ENCODE measurements around the gene PSG5. TPM values are rescaled to one million over a fixed set of nuclear protein-coding genes. Genes with fewer than 3 reads are reported as not detected.
"Not testable (repeated sequence)": the region's sequence is repeated elsewhere in the genome, so short reads cannot be mapped to it uniquely, and the experiment has no call there.

The PSG5 gene
- total RNA-seq, 2 donors from 2014 or later: 0.30 TPM; not detected in 1

GRCh38 chr19:43203611-43204010, 17.3 kb upstream of the PSG5 start:
- peaks cover 31% of the 10 kb centered on the region for H3K27me3 Mint-ChIP-seq
- not testable (repeated sequence) for H3K36me3 Mint-ChIP-seq (ENCODE audit: low read depth)

GRCh38 chr19:43201891-43202290, 15.6 kb upstream of the PSG5 start:
- not testable (repeated sequence) for H3K27ac Mint-ChIP-seq; H3K4me1 Mint-ChIP-seq; H3K36me3 Mint-ChIP-seq (ENCODE audit: low read depth); H3K9me3 ChIP-seq (ENCODE audit: control insufficient read depth, low read length, poor library complexity, severe bottlenecking); ATAC-seq; DNase-seq; H3K4me3 Mint-ChIP-seq
- peaks cover 33% of the 10 kb centered on the region for H3K27me3 Mint-ChIP-seq

More at GRCh38 chr19:43203611-43204010, 17.3 kb upstream of the PSG5 start:
- not testable (repeated sequence) for ATAC-seq; H3K27ac Mint-ChIP-seq; H3K9me3 ChIP-seq (ENCODE audit: control insufficient read depth, low read length, poor library complexity, severe bottlenecking); DNase-seq; H3K4me3 Mint-ChIP-seq; H3K4me1 Mint-ChIP-seq

GRCh38 chr19:43201337-43201801, 15.0 kb upstream of the PSG5 start:
- not testable (repeated sequence) for H3K36me3 Mint-ChIP-seq (ENCODE audit: low read depth); ATAC-seq

GRCh38 chr19:43198686-43199419, 12.5 kb upstream of the PSG5 start:
- not testable (repeated sequence) for H3K27ac Mint-ChIP-seq; H3K9me3 ChIP-seq (ENCODE audit: control insufficient read depth, low read length, poor library complexity, severe bottlenecking); H3K36me3 Mint-ChIP-seq (ENCODE audit: low read depth); H3K4me3 Mint-ChIP-seq; ATAC-seq; H3K4me1 Mint-ChIP-seq; DNase-seq
- H3K27me3 Mint-ChIP-seq: peaks cover 46% of the 10 kb centered on the region

More at GRCh38 chr19:43201337-43201801, 15.0 kb upstream of the PSG5 start:
- not testable (repeated sequence) for H3K4me1 Mint-ChIP-seq; H3K9me3 ChIP-seq (ENCODE audit: control insufficient read depth, low read length, poor library complexity, severe bottlenecking); DNase-seq; H3K4me3 Mint-ChIP-seq; H3K27ac Mint-ChIP-seq
- peaks cover 32% of the 10 kb centered on the region for H3K27me3 Mint-ChIP-seq

GRCh38 chr19:43197666-43198397, 11.5 kb upstream of the PSG5 start:
- not testable (repeated sequence) for H3K9me3 ChIP-seq (ENCODE audit: control insufficient read depth, low read length, poor library complexity, severe bottlenecking); H3K4me3 Mint-ChIP-seq; H3K27ac Mint-ChIP-seq; H3K36me3 Mint-ChIP-seq (ENCODE audit: low read depth); DNase-seq; ATAC-seq; H3K4me1 Mint-ChIP-seq
- H3K27me3 Mint-ChIP-seq: peaks cover 55% of the 10 kb centered on the region

GRCh38 chr19:43194397-43194796, 8.1 kb upstream of the PSG5 start:
- not testable (repeated sequence) for H3K27ac Mint-ChIP-seq; H3K9me3 ChIP-seq (ENCODE audit: control insufficient read depth, low read length, poor library complexity, severe bottlenecking); H3K36me3 Mint-ChIP-seq (ENCODE audit: low read depth); ATAC-seq; H3K4me1 Mint-ChIP-seq; H3K4me3 Mint-ChIP-seq; DNase-seq
- peaks cover 74% of the 10 kb centered on the region for H3K27me3 Mint-ChIP-seq

GRCh38 chr19:43192381-43193155, 6.2 kb upstream of the PSG5 start:
- H3K27me3 Mint-ChIP-seq: peaks cover 77% of the 10 kb centered on the region
- not testable (repeated sequence) for H3K9me3 ChIP-seq (ENCODE audit: control insufficient read depth, low read length, poor library complexity, severe bottlenecking); H3K4me1 Mint-ChIP-seq; H3K36me3 Mint-ChIP-seq (ENCODE audit: low read depth); DNase-seq; H3K27ac Mint-ChIP-seq; H3K4me3 Mint-ChIP-seq; ATAC-seq

- H3K27ac Mint-ChIP-seq; H3K4me3 Mint-ChIP-seq; H3K4me1 Mint-ChIP-seq; DNase-seq; H3K36me3 Mint-ChIP-seq (ENCODE audit: low read depth); H3K9me3 ChIP-seq (ENCODE audit: control insufficient read depth, low read length, poor library complexity, severe bottlenecking); ATAC-seq: not testable (repeated sequence)
- peaks cover 55% of the 10 kb centered on the region for H3K27me3 Mint-ChIP-seq
Measured at GRCh38 chr19:43188092-43188491, 1.8 kb upstream of the PSG5 start.

GRCh38 chr19:43181869-43182771, 4.2 kb downstream of the PSG5 start:
- not testable (repeated sequence) for H3K4me3 Mint-ChIP-seq; H3K36me3 Mint-ChIP-seq (ENCODE audit: low read depth); H3K9me3 ChIP-seq (ENCODE audit: control insufficient read depth, low read length, poor library complexity, severe bottlenecking); ATAC-seq; H3K27ac Mint-ChIP-seq; H3K4me1 Mint-ChIP-seq; DNase-seq
- H3K27me3 Mint-ChIP-seq: peaks cover 20% of the 10 kb centered on the region

- not testable (repeated sequence) for ATAC-seq; H3K9me3 ChIP-seq (ENCODE audit: control insufficient read depth, low read length, poor library complexity, severe bottlenecking); H3K4me1 Mint-ChIP-seq; H3K4me3 Mint-ChIP-seq; H3K36me3 Mint-ChIP-seq (ENCODE audit: low read depth); DNase-seq; H3K27ac Mint-ChIP-seq
- peaks cover 19% of the 10 kb centered on the region for H3K27me3 Mint-ChIP-seq
Measured at GRCh38 chr19:43179569-43180147, 6.7 kb downstream of the PSG5 start.

GRCh38 chr19:43178577-43178976, 7.8 kb downstream of the PSG5 start:
- H3K4me1 Mint-ChIP-seq; ATAC-seq; H3K9me3 ChIP-seq (ENCODE audit: control insufficient read depth, low read length, poor library complexity, severe bottlenecking); H3K36me3 Mint-ChIP-seq (ENCODE audit: low read depth); H3K27ac Mint-ChIP-seq; DNase-seq; H3K4me3 Mint-ChIP-seq: not testable (repeated sequence)
- H3K27me3 Mint-ChIP-seq: peaks cover 24% of the 10 kb centered on the region

GRCh38 chr19:43165906-43166305, 20.4 kb downstream of the PSG5 start:
- H3K36me3 Mint-ChIP-seq (ENCODE audit: low read depth); ATAC-seq; H3K9me3 ChIP-seq (ENCODE audit: control insufficient read depth, low read length, poor library complexity, severe bottlenecking); H3K4me1 Mint-ChIP-seq; H3K27ac Mint-ChIP-seq; H3K4me3 Mint-ChIP-seq; DNase-seq: not testable (repeated sequence)
- H3K27me3 Mint-ChIP-seq: peaks cover 59% of the 10 kb centered on the region
